ENCODE results near the gene WDR19. TPM values are rescaled to one million over a fixed set of nuclear protein-coding genes. Genes with fewer than 3 reads are reported as not detected.
A peak's percentile ranks its signal among the peaks of the same experiment; 100 is the strongest.

WDR19 gene
- polyA plus RNA-seq, 1 of the 3 experiments (the other 2 are of a cell fraction): 23.3 TPM

- H3K9me2 ChIP-seq: no peaks in the 10 kb centered on the region
- ChIA-PET POLR2A (no interaction called here), CTCF (no interaction called here)
- no peak overlapping the region for H2AFZ ChIP-seq (ENCODE audit: low read depth)
- WGBS (ENCODE audit: low lambda C conversion rate): 74% methylated on average over 3 of the region's 3 CpGs
- peaks cover 2 to 32% of the 10 kb centered on the region in 2 experiments for H3K36me3 ChIP-seq (replicated peaks in 1 of 2; ENCODE audit: control insufficient read depth in 1 of 2, insufficient read depth in 2 of 2, low read length in 1 of 2)
- no peaks in the 10 kb centered on the region for H3K27me3 ChIP-seq (ENCODE audit: insufficient read depth)
- H3K4me3 ChIP-seq (ENCODE audit: low read depth in 2 of 2, low read length in 1 of 2): no peak overlapping the region
- TF ChIP-seq TAF1 (IDR thresholded peaks at IDR 0.05; ENCODE audit: borderline replicate concordance, low read depth, low read length): no peak
- TF ChIP-seq USF1 (IDR thresholded peaks at IDR 0.05; ENCODE audit: borderline replicate concordance, low read depth): peak; percentile 17; the same call in 1 of the 2 replicates
- no peaks in the 10 kb centered on the region for H3K79me2 ChIP-seq (ENCODE audit: insufficient read depth)
- H3K9me3 ChIP-seq: no peaks in the 10 kb centered on the region
- H4K20me1 ChIP-seq (ENCODE audit: insufficient read depth): no peaks in the 10 kb centered on the region
- H3K27ac ChIP-seq (ENCODE audit: low read depth in 2 of 2, low read length in 1 of 2): no peak overlapping the region
- no peak overlapping the region for H3K9ac ChIP-seq
- H3F3A ChIP-seq (replicated peaks; ENCODE audit: insufficient read depth): peaks cover 6% of the 10 kb centered on the region
- no peak overlapping the region for H3K4me2 ChIP-seq
- no peak for DNase-seq
- H3K4me1 ChIP-seq (ENCODE audit: control insufficient read depth in 1 of 2, insufficient read depth in 2 of 2, low read depth in 1 of 2, low read length in 1 of 2): no peaks in the 10 kb centered on the region
These were observed 54.9 kb downstream of the WDR19 start for GRCh38 chr4:39237179-39237578.

GRCh38 chr4:39243462-39243861 is 61.1 kb downstream of the WDR19 start:
- no peaks in the 10 kb centered on the region for H3K9me2 ChIP-seq
- POLR2A ChIA-PET: no interaction called here
- no peak overlapping the region for H3K4me3 ChIP-seq (ENCODE audit: low read depth in 2 of 2, low read length in 1 of 2)
- CTCF ChIA-PET: interaction anchor here (1.0 kb wide), 1 partner anchor 12 kb away, joined by 4 read pairs; no protein-coding TSS in a partner anchor
- no peak overlapping the region for H3K4me2 ChIP-seq
- WGBS (ENCODE audit: low lambda C conversion rate): 84% methylated on average over 3 of the region's 3 CpGs
- H3K27ac ChIP-seq (ENCODE audit: low read depth in 2 of 2, low read length in 1 of 2): no peak overlapping the region
- H3K9ac ChIP-seq: no peak overlapping the region
- no peak overlapping the region for H2AFZ ChIP-seq (ENCODE audit: low read depth)
- H3K36me3 ChIP-seq (replicated peaks in 1 of 2; ENCODE audit: control insufficient read depth in 1 of 2, insufficient read depth in 2 of 2, low read length in 1 of 2): peaks cover 0 to 17% of the 10 kb centered on the region in 2 experiments
- no peaks in the 10 kb centered on the region for H3K9me3 ChIP-seq
- H4K20me1 ChIP-seq (ENCODE audit: insufficient read depth): no peaks in the 10 kb centered on the region
- H3K79me2 ChIP-seq (ENCODE audit: insufficient read depth): no peaks in the 10 kb centered on the region
- no peaks in the 10 kb centered on the region for H3K27me3 ChIP-seq (ENCODE audit: insufficient read depth)
- no peaks in the 10 kb centered on the region for H3K4me1 ChIP-seq (ENCODE audit: control insufficient read depth in 1 of 2, insufficient read depth in 2 of 2, low read depth in 1 of 2, low read length in 1 of 2)
- TF ChIP-seq GATA2 (CRISPR knock-in tag; IDR thresholded peaks at IDR 0.05) (peak; percentile 60), JUND (IDR thresholded peaks at IDR 0.05) (no peak), IRF3 (IDR thresholded peaks at IDR 0.05; ENCODE audit: low read depth, low read length) (no peak), RCOR1 (IDR thresholded peaks at IDR 0.05; ENCODE audit: low read length) (peak; percentile 31; the same call in 1 of the 2 replicates), GABPA (IDR thresholded peaks at IDR 0.05; ENCODE audit: low read depth) (no peak), EZH2phosphoT487 (IDR thresholded peaks at IDR 0.05; ENCODE audit: borderline replicate concordance, low read depth) (no peak), MXI1 (IDR thresholded peaks at IDR 0.05; ENCODE audit: low read depth, low read length) (no peak), EP300 (IDR thresholded peaks at IDR 0.05; ENCODE audit: borderline replicate concordance in 1 of 2, low read depth in 1 of 2, low read length in 1 of 2) (peak in 1 of 2 experiments; percentile 45; a peak in 1 of 4 replicates), RXRA (IDR thresholded peaks at IDR 0.05; ENCODE audit: borderline replicate concordance, low read depth) (no peak)
- no peak for DNase-seq
- H3F3A ChIP-seq (replicated peaks; ENCODE audit: insufficient read depth): no peaks in the 10 kb centered on the region
